AG08396 (cell line): ENCODE results near the gene RNF103.
A peak's percentile ranks its signal among the peaks of the same experiment; 100 is the strongest.
"Not testable (repeated sequence)": the region's sequence is repeated elsewhere in the genome, so short reads cannot be mapped to it uniquely, and the experiment has no call there.

ENCODE experiments used
- DNase-seq: peaks from one replicate; pipeline ENCODE4 v3.0.0; 2012; ENCODE audit warnings: low spot score, mixed read lengths

RNF103 gene

GRCh38 chr2:86623043-86623493, 597 bp downstream of the RNF103 start:
- no peak for DNase-seq

DNA sequence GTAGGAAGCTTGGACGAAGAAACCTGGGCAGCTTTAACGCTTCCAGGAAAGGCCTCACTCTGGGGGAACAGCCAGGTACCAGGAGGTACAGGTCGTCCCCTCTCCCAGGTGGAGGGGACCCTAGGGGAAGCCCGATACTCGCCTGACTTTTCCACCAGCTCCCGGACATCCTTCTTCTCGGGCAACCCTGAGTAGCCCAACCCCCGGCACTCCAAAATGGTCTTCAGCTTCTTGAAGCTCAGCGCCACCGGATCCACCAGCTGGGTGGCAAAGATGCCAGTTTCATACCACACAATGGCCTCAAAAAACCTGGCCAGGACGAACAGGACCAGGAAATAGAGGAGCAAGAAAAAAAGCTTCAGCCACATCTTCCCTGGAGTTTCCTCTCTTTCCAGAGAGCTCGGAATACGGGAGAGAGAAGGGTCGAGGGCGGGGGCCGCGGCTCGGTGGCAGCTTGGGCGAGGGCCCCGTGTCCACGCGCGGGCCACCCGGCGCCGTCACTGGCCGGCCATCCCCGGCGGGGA, 1.1 kb downstream of the RNF103 start:
- DNase-seq, result peak; percentile 17

- DNase-seq, result no peak
These were observed 2.3 kb downstream of the RNF103 start for GRCh38 chr2:86621280-86621943.

- no peak for DNase-seq
These were observed 5.9 kb downstream of the RNF103 start for GRCh38 chr2:86617738-86618137.

DNA sequence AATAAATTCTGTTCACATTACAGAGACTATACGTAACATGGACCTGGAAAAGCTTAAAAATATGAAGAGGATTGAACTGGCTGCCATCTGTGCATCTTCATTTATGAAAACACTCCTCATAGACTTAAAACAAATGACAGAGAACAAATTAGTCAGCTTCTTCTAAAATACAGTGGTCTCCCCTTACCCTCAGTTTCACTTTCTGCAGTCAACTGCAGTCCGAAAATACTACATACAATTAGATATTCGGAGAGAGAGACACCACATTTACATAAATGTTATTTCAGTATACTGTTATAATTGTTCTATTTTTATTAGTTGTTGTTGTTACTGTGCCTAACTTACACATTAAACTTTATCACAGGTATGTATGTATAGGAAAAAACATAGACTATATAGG, 6.5 kb downstream of the RNF103 start:
- no peak for DNase-seq

DNA sequence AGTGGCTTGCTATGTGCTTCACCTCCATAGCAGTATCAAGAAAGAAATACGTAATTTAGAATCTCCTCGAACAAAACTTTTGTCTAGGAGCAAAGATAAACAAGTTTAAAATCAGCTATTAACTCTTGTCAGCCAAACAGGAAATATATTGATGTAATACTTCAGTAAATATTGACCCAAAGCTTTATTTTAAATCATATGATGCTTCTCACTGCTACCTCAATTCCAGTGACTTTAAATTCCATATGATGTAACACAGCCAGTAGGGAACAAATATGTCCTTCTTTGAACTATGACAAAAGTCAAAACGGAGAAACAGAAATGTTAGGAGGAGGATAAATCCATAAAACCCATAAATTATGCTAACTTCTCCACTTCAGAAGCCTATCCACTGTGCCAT, 7.2 kb downstream of the RNF103 start:
- DNase-seq, result no peak

DNA sequence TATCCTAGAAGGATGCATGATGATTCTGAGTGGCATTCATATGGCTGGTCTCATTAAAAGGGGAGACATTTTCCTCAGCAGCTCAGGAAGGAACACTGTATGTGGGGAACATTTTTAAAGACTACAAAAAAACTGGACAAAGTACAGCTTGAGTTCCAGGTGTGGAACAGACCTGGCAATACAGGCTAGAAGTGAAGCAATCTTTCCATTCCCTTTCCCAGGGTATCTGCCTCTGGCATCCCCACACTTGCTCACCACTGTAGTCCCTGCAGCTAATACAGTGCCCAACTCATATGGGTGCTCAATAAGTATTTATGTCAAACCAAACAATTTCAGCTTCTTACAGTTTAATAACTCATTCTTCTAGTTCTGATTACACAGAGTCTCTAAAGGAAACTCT, 8.1 kb downstream of the RNF103 start:
- DNase-seq, result no peak

DNA sequence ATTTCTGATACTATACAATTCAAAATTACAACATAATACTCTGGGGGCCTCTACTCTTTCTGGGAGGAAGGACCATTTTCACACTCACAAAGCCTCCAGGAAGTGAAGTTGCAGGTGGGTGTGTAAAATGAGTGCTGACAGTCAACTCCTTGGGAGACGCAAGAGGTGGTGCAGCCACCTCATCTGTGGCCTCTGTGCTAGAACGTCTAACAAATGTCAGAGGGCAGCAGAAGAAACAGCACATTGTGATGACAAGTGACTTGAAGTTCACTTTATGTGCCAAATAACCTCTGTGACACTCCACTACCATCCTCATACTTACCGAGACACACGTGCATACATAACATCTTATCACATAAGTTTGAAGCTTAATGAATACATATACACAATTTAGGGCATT, 10.2 kb downstream of the RNF103 start:
- no peak for DNase-seq

GRCh38 chr2:86610871-86611270, 12.8 kb downstream of the RNF103 start:
- no peak for DNase-seq

DNA sequence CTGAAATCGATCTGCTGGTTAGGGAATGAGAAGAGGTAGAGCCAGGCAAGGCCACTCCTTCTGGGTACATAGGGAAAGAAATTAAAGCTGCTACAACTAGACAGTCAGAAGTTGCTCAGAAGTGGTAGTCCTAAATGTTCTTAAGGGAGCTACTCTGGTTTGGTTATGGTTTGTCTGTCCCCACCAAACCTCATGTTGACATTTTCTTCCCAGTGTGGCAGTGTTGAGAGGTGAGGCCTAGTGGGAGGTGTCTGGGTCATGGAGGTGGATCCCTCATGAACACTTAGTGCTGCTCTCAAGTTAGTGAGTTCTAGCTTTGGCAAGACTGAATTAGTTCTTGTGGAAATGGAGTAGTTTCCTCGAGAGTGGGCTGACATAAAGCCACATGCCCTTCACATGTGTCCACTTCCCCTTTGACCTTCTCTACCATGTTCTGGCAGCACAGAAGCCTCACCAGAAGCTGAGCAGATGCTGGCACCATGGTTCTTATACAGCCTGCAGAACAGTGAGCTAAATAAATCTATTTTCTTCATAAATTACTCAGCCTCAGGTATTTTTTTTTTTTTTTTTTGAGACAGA, 14.7 kb downstream of the RNF103 start:
- DNase-seq, result no peak

GRCh38 chr2:86603905-86604304, 19.8 kb downstream of the RNF103 start:
- DNase-seq, result no peak

DNA sequence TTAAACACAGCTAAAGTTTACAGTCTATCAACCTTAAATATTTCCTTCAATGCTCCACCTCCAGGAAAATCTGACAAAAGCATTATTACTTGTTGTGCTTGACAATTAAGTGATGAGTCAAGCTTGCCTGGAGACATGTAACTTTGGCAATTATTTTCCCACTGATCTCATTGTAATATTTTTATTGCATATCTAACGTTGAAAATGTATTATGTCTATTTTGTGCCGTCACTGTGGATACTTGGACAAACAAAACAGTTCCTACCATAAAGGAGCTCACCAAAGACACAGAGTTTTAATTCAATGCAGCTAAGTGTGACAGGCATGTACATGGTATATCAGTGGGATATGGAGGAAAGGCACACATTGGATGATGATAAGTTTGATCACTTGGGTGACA, 24.7 kb downstream of the RNF103 start:
- no peak for DNase-seq

DNA sequence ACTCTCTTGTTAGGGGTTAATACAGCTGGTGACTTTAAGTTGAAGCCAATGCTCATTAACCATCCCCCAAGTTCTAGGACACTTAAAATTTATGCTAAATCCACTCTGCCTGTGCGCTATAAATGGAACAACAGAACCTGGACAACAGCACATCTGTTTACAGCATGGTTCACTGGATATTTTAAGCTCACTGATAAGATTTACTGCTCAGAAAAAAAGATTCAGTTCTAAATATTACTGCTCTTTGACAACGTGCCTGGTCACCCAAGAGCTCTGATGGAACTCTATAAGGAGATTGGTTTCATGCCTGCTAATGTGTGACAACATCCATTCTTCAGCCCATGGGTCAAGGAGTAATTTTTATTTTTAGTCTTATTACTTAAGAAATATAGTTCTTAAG, 27.5 kb downstream of the RNF103 start:
- no peak for DNase-seq

DNA sequence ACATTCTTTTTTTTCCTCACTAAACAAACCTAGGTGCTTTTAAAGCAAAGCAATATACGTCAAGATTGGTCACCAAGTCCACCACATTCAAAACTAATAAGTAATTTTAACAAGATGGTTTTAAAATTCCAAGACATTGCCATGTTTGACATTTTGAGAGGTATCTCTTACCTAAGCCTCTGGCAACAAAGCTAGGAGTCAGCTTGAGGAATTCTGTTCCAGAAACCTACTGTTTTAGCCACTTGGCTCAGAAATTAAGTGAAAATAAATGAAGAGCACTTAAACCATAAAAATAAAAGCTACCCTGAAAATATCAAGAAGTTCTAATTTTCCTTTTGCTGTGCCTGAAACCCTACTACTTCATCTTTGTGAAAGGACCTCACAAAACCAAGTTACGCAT, 30.4 kb downstream of the RNF103 start:
- no peak for DNase-seq

DNA sequence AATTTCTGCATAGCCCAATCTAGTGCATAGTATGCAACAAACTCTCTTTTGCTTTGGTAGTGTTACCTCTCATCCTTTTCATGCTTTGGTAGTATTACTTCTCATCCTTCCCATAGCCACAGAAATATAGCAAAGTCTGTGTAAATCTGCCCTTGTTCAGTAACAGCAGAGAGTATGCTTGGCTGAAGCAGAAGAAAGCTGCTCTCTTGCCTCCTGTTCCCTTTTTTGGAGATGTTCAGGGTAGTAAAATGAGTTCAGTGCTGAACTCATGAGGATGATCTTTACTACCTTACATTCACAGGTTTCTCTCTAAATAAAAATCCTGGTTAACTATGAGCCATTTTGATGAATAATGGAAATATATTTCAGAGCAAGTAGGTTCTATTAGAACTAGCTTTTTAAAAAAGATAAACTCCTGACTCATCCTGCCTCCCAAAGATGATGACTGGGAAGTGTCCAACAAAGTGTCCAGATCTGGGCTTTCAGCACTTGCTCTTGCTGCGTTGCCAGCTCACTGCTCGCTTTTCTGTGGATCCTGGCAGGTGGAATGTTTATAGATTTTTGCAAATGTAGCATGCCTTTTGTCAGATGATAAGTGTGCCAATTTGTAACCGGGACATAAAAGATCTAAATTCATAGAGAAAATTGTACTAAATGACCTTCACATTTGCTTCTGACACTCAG, 31.0 kb downstream of the RNF103 start:
- no peak for DNase-seq

- DNase-seq, result not testable (repeated sequence)
These were observed 34.0 kb downstream of the RNF103 start for GRCh38 chr2:86589701-86590100.

- no peak for DNase-seq
These were observed 39.3 kb downstream of the RNF103 start for GRCh38 chr2:86584151-86584913.

GRCh38 chr2:86580560-86580959, 43.1 kb downstream of the RNF103 start:
- DNase-seq, result no peak

DNA sequence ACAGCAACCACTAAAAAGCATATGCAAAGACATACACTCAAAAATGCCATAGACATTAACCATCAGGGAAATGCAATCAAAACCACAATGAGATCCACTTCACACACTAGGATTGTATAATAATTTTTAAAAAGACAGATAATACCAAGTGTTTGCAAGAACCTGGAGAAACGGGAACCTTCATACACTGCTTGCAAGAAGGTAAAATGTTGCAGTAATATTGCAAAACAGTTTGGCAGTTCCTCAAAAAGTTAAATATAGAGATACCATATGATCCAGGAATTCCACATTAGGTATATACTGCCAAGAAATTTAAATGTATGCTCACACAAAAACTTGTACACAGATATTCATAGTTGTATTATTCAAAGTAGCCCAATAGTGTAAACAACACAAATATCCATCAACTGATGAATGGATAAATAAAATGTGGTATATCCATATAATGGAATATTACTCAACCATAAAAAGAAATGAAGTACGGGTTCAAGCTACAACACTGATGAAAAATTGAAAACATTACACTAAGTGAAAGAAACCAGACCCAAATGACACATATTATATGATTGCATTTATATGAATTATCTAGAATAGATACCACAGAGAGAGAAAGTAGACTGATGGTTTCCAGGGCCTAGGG, 45.7 kb downstream of the RNF103 start:
- no peak for DNase-seq

DNA sequence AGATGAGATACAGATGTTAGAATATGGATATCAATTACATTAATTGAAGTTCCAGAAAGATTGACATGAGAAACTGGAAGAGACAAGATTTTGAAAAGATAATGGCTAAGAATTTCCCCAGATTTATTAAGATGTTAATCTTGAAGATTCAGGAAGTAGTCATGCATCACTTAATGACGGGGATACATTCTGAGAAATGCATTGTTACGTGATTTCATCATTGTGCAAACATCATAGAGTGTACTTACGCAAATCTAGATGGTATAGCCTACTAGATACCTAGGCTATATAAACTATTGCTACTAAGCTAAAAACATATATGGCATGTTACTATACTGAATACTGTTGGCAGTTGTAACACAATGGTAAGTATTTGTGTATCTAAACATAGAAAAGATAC, 53.6 kb downstream of the RNF103 start:
- no peak for DNase-seq

DNA sequence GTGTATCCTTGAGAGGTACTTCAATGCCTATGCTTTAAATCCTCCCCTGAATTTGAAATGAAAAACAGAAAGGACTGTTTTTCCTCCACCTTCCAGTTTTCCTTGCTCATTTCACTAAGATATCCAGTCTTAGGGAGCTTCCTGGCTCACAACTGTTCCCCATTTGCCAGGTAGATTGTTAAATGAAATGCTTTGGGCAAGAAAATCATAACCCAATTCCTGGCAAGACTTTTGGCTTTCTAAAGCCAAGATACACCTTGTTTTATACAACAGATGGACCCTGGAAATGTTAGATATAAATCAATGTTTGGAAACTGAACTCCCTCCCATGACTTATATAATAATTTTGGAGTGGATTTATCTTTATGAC, 56.9 kb downstream of the RNF103 start:
- no peak for DNase-seq

DNA sequence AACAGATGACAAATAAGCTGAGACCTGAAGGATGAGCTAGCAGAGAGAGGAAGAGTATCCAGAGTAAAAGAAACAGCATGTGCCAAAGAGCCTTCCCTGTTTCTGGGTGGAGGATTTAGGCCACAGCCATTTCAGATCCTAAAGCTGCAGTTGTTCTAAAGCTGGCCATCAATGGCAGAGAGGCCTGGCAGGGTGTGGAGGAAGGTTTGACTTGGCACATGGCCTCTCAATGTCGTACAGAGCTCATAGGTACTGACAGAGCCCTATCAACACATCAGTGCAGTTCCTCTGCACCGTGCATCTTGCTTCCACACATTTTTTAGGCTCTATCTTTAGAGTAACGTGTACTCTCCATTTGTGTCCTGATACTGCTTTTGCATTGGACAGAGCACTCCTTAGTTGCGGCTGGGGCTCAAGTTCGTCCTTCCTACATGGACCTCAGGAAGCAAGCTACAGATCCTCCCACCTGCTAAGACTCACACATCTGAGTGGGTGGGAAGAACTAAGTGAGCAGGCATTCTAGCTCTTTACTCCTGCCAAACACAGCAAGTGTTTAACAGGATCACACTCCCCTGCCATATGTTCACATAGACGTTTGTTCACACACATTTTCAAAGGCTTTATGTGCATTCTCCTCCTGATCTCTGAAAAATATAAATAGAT, 57.4 kb downstream of the RNF103 start:
- DNase-seq, result no peak
